ENCODE data around the gene OR5AR1.

- TF ChIP-seq, protein P1, sequence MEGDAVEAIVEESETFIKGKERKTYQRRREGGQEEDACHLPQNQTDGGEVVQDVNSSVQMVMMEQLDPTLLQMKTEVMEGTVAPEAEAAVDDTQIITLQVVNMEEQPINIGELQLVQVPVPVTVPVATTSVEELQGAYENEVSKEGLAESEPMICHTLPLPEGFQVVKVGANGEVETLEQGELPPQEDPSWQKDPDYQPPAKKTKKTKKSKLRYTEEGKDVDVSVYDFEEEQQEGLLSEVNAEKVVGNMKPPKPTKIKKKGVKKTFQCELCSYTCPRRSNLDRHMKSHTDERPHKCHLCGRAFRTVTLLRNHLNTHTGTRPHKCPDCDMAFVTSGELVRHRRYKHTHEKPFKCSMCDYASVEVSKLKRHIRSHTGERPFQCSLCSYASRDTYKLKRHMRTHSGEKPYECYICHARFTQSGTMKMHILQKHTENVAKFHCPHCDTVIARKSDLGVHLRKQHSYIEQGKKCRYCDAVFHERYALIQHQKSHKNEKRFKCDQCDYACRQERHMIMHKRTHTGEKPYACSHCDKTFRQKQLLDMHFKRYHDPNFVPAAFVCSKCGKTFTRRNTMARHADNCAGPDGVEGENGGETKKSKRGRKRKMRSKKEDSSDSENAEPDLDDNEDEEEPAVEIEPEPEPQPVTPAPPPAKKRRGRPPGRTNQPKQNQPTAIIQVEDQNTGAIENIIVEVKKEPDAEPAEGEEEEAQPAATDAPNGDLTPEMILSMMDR (conservative IDR thresholded peaks at IDR 0.05), result no peak
- TF ChIP-seq ZFX (IDR thresholded peaks at IDR 0.05), result no peak
These were observed 31.2 kb upstream of the OR5AR1 start for GRCh38 chr11:56632329-56632728.
